ENCODE data around the gene CGAS. TPM values are rescaled to one million over a fixed set of nuclear protein-coding genes. Genes with fewer than 3 reads are reported as not detected.

CGAS gene
- total and polyA plus RNA-seq, 2 of the 13 experiments (the other 11 are each of a cell fraction or from before 2014, with no cell fraction given) = 0.03 to 0.07 TPM

- TF ChIP-seq SRY (CRISPR knock-in tag; IDR thresholded peaks at IDR 0.05) (peak; percentile 66; the same call in 1 of the 2 replicates), PAF1 (CRISPR knock-in tag; IDR thresholded peaks at IDR 0.05) (no peak), SMYD3 (CRISPR knock-in tag; IDR thresholded peaks at IDR 0.05) (no peak), SALL2 (CRISPR knock-in tag; IDR thresholded peaks at IDR 0.05) (peak; percentile 42; the same call in 1 of the 2 replicates), GZF1 (CRISPR knock-in tag; IDR thresholded peaks at IDR 0.05) (no peak), JDP2 (CRISPR knock-in tag; IDR thresholded peaks at IDR 0.05; ENCODE audit: borderline replicate concordance) (no peak), EED (CRISPR knock-in tag; IDR thresholded peaks at IDR 0.05) (peak; percentile 77; the same call in 1 of the 2 replicates), SRSF9 (IDR thresholded peaks at IDR 0.05; ENCODE audit: borderline replicate concordance, insufficient read depth, low read depth, low read length, poor library complexity, severe bottlenecking) (no peak), KLF9 (CRISPR knock-in tag; IDR thresholded peaks at IDR 0.05; ENCODE audit: low read depth) (no peak), ZNF256 (CRISPR knock-in tag; conservative IDR thresholded peaks at IDR 0.05) (no peak), FLYWCH1 (CRISPR knock-in tag; IDR thresholded peaks at IDR 0.05) (0 out of 2 replicates have a peak, but pooled peaks have one; percentile 60), HNRNPUL1 (IDR thresholded peaks at IDR 0.05; ENCODE audit: low read depth, low read length) (no peak), ATRX (CRISPR knock-in tag; IDR thresholded peaks at IDR 0.05; ENCODE audit: borderline replicate concordance) (no peak), ZNF317 (CRISPR knock-in tag; IDR thresholded peaks at IDR 0.05) (no peak), DNMT1 (CRISPR knock-in tag; IDR thresholded peaks at IDR 0.05) (no peak)
- TF ChIP-seq, protein P1, sequence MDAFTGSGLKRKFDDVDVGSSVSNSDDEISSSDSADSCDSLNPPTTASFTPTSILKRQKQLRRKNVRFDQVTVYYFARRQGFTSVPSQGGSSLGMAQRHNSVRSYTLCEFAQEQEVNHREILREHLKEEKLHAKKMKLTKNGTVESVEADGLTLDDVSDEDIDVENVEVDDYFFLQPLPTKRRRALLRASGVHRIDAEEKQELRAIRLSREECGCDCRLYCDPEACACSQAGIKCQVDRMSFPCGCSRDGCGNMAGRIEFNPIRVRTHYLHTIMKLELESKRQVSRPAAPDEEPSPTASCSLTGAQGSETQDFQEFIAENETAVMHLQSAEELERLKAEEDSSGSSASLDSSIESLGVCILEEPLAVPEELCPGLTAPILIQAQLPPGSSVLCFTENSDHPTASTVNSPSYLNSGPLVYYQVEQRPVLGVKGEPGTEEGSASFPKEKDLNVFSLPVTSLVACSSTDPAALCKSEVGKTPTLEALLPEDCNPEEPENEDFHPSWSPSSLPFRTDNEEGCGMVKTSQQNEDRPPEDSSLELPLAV (CRISPR knock-in tag; conservative IDR thresholded peaks at IDR 0.05; ENCODE audit: low read depth) = 0 out of 2 replicates have a peak, but pooled peaks have one; percentile 28
- TF ChIP-seq, protein P2, sequence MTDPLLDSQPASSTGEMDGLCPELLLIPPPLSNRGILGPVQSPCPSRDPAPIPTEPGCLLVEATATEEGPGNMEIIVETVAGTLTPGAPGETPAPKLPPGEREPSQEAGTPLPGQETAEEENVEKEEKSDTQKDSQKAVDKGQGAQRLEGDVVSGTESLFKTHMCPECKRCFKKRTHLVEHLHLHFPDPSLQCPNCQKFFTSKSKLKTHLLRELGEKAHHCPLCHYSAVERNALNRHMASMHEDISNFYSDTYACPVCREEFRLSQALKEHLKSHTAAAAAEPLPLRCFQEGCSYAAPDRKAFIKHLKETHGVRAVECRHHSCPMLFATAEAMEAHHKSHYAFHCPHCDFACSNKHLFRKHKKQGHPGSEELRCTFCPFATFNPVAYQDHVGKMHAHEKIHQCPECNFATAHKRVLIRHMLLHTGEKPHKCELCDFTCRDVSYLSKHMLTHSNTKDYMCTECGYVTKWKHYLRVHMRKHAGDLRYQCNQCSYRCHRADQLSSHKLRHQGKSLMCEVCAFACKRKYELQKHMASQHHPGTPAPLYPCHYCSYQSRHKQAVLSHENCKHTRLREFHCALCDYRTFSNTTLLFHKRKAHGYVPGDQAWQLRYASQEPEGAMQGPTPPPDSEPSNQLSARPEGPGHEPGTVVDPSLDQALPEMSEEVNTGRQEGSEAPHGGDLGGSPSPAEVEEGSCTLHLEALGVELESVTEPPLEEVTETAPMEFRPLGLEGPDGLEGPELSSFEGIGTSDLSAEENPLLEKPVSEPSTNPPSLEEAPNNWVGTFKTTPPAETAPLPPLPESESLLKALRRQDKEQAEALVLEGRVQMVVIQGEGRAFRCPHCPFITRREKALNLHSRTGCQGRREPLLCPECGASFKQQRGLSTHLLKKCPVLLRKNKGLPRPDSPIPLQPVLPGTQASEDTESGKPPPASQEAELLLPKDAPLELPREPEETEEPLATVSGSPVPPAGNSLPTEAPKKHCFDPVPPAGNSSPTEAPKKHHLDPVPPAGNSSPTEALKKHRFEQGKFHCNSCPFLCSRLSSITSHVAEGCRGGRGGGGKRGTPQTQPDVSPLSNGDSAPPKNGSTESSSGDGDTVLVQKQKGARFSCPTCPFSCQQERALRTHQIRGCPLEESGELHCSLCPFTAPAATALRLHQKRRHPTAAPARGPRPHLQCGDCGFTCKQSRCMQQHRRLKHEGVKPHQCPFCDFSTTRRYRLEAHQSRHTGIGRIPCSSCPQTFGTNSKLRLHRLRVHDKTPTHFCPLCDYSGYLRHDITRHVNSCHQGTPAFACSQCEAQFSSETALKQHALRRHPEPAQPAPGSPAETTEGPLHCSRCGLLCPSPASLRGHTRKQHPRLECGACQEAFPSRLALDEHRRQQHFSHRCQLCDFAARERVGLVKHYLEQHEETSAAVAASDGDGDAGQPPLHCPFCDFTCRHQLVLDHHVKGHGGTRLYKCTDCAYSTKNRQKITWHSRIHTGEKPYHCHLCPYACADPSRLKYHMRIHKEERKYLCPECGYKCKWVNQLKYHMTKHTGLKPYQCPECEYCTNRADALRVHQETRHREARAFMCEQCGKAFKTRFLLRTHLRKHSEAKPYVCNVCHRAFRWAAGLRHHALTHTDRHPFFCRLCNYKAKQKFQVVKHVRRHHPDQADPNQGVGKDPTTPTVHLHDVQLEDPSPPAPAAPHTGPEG (CRISPR knock-in tag; IDR thresholded peaks at IDR 0.05) = 0 out of 2 replicates have a peak, but pooled peaks have one; percentile 34
- TF ChIP-seq, protein P3, sequence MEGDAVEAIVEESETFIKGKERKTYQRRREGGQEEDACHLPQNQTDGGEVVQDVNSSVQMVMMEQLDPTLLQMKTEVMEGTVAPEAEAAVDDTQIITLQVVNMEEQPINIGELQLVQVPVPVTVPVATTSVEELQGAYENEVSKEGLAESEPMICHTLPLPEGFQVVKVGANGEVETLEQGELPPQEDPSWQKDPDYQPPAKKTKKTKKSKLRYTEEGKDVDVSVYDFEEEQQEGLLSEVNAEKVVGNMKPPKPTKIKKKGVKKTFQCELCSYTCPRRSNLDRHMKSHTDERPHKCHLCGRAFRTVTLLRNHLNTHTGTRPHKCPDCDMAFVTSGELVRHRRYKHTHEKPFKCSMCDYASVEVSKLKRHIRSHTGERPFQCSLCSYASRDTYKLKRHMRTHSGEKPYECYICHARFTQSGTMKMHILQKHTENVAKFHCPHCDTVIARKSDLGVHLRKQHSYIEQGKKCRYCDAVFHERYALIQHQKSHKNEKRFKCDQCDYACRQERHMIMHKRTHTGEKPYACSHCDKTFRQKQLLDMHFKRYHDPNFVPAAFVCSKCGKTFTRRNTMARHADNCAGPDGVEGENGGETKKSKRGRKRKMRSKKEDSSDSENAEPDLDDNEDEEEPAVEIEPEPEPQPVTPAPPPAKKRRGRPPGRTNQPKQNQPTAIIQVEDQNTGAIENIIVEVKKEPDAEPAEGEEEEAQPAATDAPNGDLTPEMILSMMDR (CRISPR knock-in tag; IDR thresholded peaks at IDR 0.05) = no peak
- TF ChIP-seq, protein P4, sequence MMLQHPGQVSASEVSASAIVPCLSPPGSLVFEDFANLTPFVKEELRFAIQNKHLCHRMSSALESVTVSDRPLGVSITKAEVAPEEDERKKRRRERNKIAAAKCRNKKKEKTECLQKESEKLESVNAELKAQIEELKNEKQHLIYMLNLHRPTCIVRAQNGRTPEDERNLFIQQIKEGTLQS (CRISPR knock-in tag; IDR thresholded peaks at IDR 0.05) = 0 out of 2 replicates have a peak, but pooled peaks have one; percentile 19
Measured at GRCh38 chr6:73461537-73462350, 9.6 kb upstream of the CGAS start, which contains the start of gene MTO1 (continued).
